Stimulated activated naive CD8-positive, alpha-beta T cell treated with anti-CD3 and anti-CD28 coated beads, Interleukin-15, Interleukin-2, amounts not matched to agents 100 U/mL and 50 U/mL, for 24 hours (primary cell): ENCODE data around the gene CEP55.
"Not testable (repeated sequence)": the region's sequence is repeated elsewhere in the genome, so short reads cannot be mapped to it uniquely, and the experiment has no call there.

ENCODE experiments used
- ATAC-seq: fragments of 150-1000 bp; cut with Tn5 transposase; one replicate; pipeline ENCODE4 v1.10.0; 2021
- DNase-seq: peaks from one replicate; pipeline ENCODE4 v3.0.0; 2021

Gene CEP55

DNA sequence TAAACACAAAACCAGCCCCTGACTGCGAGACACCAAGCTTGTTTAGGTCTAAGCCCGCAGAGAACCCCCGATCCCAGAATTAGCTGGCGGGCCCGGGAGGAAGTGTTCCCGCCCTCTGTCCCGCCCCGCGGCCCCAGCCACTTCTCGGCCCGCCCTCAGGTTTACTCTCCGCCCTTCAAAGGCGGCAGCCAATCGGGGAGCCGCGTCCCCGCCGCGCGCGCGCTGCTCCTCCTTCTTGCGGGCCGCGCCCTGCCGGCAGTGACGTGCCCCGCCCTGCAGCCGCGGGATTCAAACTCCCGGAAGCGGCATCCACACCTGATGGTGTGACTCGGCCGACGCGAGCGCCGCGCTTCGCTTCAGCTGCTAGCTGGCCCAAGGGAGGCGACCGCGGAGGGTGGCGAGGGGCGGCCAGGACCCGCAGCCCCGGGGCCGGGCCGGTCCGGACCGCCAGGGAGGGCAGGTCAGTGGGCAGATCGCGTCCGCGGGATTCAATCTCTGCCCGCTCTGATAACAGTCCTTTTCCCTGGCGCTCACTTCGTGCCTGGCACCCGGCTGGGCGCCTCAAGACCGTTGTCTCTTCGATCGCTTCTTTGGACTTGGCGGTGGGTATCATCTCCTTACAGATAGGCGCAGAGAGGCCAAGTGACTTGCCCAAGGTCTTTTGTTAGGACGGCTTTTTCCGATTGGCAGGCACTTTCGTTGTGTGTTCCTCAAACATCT is at the start of gene CEP55:
CEP55 (plus strand) TSS at position 291 of the 720 bp plus-strand sequence. CDS start 3,440 bp downstream, outside the sequence.
- ATAC-seq = peak; percentile 100
- peak; percentile 96 for DNase-seq

DNA sequence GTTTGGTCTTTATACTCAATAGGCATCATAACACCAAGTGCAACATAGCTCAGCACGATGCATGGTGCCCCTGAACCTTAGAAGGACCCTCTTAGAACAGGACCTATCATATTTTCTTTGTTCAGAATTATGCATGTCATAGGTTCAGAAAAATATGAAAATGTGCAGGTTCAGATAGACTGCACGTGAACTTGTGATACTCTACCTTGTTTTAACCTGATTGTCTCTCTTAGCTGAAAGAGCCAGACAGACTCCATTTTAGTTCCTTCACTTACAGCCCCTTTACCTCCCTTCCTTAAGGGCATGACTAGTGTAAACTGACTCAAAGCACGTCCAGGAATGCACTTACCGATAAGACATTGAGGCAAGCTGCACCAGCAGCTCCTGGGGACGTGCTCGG is 49.4 kb upstream of the CEP55 start:
- ATAC-seq (no peak), DNase-seq (no peak)

DNA sequence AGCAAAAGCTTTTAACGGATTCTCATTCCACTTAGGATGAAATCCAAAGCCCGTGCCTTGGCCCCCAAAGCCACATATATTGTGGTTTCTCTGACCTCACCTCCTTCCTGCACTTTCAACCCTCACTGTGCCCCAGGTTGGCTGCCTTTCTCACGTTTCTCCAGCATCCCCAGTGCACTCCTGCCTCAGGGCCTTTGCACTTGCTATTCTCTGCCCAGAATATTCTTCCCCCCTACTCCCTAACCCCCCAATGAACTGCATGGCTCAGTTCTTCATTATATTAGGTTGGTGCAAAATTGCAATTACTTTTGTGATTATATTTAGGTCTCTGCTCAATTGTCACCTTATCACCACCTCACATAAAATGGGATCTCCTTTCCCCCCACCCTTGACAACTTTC is 48.4 kb upstream of the CEP55 start:
- no peak for DNase-seq
- no peak for ATAC-seq

DNA sequence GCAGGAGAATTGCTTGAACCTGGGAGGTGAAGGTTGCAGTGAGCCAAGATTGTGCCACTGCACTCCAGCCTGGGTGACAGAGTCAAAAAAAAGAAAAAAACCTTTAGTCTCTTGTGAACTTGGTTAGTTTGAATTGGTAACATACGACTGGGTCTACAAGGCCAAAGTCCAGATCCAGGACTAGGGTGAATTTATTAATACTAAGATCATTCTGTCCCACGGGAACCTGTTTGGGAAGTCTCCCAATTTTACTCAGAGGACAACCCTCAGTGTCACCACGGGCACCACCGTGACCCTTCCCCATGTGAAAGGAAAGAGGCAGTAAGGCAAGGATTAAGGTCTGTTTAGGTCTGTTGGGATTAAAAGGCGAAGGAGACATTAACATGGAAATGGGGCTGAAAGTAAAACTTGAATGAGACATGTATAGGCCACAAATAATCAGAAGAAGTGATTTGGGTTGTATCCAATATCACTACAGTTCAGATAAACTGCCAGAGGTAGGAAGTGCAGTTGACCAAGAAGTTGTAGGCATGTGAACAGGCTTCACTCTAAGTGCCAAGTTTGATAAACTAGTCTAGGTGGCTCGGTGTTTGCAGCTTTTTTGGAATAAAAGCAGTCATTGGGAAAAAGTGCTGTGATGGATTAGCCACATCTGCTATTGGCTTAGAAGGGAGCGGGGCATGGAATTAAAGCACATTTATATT is 45.0 kb upstream of the CEP55 start:
- no peak for DNase-seq
- no peak for ATAC-seq

DNA sequence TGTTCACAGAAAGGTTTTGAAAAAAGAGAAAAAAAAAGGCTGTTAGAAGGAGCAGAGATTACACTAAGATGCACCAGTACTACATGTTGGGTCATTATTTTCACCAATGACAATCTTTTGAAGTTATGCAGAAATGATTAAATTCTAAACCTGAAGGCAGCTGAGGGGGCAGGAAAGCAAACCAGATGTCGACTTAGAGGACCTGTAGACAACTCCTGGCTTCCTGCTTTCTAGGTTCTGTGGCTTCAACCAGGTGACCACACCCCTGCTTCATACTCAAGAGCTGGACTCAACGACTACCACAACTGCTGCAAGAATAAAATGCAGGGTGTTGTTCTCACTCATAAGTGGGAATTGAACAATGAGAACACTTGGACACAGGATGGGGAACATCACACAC is 44.3 kb upstream of the CEP55 start:
- DNase-seq (no peak), ATAC-seq (no peak)

DNA sequence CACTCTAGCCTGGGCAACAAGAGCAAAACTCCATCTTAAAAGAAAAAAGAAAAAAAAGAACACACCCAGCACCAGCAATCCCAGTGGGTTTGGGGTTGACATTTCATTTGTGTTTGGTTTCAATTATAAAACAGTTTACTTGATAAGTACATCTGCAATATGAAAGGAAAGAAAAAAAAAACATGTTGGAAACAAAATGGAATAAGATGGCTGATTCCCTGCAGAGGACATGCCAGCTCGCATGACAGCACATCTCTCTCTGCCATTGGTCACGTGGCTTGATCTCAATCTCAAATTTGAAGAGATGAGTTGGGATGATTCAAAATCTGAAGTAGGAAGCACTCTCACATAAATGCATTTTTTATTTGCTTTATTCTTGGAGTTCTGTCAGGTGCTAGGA is 42.3 kb upstream of the CEP55 start:
- ATAC-seq = no peak
- no peak for DNase-seq

DNA sequence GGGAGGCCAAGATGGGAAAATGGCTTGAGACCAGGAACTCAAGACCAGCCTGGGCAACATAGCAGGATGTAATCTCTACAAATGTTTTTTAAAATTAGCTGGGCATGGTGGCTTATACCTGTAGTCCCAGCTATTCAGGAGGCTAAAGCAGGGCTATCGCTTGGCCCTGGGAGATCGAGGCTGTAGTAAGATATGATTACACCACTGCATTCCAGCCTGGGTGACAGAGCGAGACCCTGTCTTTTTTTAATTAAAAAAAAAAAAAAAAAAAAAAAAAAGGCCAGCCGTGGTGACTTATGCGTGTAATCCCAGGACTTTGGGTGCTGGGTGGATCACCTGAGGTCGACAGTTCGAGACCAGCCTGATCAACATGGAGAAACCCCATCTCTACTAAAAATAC is 41.7 kb upstream of the CEP55 start:
- DNase-seq (no peak), ATAC-seq (no peak)

DNA sequence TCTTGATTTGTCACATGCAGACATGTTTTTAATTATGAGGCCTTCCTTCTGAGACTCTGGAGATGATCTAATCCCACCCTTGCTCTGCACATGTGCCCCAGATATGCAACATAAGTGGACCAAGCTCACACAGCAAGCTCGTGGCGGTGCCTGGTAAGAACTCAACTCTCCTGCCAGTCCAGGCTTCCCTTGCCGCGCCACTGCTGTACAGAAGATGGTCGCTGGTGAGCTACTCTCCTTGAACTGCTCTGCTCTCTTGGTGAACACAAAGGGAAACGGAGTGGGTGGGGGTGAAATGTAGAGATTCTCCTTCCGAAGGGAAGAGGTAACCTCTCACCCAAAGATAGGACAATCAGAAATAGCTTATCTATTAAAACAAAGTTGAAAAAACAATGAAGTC is 39.9 kb upstream of the CEP55 start:
- ATAC-seq (no peak), DNase-seq (no peak)

DNA sequence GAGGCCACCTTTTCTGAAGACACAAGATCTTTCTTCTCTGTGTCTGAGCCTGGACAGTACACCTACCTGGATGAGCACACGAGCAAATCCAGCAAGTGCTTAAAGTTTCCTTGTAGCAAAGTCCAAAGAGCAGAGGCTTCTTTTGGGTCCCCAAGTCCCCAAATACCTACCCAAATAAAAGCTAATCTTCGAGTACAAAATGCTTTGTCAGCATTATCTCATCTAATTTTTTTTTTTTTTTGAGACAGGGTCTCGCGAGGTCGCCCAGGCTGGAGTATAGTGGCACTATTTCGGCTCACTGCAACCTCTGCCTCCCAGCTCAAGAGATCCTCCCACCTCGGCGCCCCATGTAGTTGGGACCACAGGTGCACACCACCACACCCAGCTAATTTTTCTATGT is 38.9 kb upstream of the CEP55 start:
- DNase-seq (no peak), ATAC-seq (no peak)

DNA sequence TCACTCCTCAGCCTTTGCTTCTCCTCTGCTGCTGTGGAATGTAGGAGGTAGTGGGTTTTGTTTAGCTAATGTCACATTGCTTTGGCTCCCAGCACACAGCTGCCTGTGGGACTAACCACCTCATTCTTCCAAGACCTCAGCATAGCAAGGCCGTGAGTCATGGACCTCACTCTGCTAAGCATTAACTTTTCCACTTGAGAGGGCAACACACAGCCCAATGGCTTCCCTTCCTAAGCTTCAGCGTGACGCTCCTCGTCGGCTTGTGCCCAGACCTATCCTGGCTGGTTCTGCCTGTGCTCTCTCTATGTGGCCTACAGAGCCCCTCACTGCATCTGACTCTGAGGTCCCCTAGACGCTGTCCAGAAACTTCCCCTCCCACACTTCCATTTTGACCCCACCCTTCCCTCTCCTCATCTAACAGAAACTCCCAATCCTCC is 37.6 kb upstream of the CEP55 start:
- peak; percentile 82 for ATAC-seq
- peak; percentile 19 for DNase-seq

DNA sequence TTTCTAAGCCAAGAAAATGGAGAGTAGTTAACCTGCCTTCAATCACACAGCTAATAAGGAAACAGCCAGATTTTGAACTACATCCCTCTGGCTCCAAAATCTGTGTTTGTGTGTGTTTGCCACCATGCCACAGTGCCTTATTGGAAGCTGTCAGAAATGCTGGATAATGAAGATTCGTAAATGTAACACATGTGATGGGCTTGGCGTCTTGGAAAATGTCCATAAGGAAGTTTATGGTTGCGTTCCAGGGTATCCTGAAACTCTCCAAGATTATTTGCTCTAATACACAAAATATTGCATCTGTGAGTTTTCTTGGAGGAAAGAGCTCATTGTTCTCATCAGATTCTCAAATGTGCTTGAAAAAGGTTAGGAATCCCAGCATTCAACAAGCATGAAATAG is 36.9 kb upstream of the CEP55 start:
- DNase-seq = no peak
- no peak for ATAC-seq

DNA sequence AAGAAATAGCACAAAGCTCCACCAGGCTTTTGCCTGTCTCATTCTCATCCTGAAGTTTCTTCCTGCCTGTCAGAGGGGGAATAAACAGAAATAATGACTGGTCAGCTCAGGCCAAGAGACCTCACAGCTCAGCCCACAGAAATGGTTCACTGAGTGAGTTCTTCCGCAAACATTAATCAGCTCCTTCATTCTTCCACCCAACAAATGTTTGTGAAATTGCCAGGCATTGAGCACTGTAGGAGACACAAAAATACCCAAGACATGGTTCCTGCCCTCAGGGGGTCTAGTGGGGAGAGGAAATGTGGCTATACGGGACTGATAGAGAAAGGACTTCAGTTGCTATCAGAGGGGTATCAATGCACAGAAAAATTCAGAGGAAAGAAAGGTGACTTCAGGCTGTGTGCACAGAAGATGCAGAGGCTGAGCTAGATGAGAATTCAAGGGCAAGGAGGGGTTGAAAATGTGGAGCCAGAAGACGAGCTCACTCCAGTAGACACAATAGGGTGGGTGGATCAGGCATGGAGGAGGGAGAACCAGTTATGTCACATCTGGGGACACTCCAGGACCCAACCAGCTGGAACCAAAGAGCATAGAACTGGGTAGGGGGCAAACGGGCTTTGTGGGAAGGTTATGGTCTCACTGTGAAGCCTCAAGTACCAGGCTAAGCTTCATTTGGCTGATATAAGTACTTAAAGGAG is 35.2 kb upstream of the CEP55 start:
- DNase-seq (no peak), ATAC-seq (no peak)

DNA sequence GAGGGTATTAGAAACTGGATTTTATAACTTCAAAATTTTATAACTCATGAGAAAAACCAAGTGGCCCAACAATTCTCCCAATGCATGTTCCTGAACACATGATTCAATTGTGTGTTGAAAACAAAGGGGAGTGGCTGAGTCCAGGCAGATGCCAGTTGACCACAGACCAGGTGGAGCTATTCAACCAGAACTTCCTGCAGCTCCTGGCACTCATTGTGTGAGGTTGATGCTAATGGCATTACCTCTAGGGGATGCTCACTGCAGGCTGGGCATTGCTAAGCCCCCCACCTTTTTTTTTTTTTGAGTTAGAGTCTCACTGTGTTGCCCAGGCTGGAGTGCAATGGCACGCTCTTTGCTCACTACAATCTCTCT is 34.6 kb upstream of the CEP55 start:
- DNase-seq = no peak
- ATAC-seq = no peak

DNA sequence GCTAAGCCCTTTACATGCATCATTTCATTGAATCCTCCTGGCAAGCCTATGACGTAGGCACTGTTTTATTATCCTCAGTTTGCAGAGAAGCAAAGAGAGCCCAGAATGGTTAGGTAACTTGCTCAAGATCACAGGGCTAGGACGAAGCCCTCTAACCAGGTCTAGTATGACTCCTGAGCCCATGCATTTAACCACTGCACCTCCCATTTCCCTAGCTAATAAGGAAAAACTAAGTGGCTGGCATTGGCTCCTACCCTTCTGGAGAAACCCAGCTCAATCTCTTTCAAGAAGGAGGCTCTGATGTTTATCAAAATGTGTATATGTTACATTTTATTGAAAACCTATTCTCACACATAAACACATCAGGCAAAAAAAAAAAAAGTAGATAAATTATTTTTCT is 34.0 kb upstream of the CEP55 start:
- DNase-seq (no peak), ATAC-seq (no peak)

DNA sequence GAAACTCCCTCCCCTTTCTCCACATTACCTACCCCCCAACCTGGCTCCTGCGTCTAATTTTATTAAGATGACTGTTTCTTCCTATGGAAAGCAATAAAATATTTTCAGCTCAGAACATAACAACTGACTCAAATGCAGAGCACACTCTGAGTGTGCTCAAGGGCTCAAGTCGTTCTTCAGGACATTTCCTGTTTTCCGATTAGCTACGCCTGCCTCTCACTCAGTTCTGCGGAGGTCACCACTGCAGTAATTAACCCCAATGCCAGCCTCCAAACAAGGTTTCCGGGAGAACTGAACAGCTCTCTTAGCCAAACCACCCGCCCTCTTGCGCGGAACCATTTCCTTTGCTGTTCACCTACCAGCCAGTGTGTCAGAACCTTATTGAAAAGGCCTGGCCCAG is 33.5 kb upstream of the CEP55 start:
- peak; percentile 56 for ATAC-seq
- DNase-seq = peak; percentile 8

DNA sequence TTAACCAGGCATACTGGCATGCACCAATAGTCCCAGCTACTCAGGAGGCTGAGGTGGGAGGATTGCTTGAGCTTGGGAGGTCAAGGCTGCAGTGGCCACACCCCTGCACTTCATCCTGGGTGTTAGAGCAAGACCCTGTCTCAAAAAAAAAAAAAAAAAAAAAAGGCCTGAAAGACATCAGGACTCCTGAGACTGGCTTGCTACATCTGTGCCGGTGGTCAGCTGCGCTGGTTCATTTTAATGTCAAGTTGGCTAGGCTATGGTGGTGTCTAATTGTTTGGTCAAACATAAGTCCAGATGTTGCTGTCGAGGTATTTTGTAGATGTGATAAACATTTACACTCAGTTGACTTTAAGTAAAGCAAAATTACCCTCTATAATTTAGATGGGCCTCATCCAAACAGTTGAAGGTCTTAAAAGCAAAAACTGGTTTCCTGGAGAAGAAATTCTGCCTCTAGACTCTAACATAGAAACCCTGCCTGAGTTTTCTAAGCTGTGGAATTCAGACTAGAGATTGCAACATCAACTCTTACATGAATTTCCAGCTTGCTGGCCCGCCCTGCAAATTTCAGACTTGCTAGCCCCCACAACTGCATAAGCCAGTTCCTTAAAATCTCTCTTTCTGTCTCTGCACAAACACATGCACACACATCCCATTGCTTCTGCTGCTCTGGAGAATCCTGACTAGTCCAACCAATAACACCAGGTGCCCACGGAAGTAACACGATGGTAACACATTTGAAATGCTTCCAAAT is 32.5 kb upstream of the CEP55 start:
- DNase-seq (no peak), ATAC-seq (no peak)

DNA sequence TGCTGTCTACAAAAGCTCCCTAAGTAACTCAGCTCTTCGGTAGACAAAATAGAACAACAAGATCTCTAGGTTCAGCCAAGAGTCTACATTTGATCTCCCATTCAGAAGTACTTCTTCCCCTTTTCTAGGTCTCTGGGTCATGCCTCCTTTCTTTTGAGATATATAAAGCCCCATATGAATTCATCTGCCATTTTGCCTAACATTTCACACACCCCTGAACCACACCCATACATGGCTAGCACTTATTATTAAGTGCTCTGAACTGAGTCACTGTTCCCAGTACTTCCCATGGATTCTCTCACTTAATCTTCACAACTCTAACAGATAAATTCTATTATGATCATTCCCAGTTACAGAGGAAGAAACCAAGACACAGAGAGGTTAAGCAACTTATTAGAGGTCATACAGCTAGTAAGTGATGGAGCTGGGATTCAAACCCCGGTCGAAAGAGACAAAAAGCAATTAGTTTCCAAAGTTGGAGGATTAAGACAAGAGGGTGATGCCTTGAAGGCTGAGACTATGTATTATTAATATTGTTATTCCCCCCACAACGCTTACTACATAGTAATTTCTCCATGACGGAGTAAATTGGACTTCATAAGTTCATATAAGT is 31.5 kb upstream of the CEP55 start:
- ATAC-seq (no peak), DNase-seq (no peak)

DNA sequence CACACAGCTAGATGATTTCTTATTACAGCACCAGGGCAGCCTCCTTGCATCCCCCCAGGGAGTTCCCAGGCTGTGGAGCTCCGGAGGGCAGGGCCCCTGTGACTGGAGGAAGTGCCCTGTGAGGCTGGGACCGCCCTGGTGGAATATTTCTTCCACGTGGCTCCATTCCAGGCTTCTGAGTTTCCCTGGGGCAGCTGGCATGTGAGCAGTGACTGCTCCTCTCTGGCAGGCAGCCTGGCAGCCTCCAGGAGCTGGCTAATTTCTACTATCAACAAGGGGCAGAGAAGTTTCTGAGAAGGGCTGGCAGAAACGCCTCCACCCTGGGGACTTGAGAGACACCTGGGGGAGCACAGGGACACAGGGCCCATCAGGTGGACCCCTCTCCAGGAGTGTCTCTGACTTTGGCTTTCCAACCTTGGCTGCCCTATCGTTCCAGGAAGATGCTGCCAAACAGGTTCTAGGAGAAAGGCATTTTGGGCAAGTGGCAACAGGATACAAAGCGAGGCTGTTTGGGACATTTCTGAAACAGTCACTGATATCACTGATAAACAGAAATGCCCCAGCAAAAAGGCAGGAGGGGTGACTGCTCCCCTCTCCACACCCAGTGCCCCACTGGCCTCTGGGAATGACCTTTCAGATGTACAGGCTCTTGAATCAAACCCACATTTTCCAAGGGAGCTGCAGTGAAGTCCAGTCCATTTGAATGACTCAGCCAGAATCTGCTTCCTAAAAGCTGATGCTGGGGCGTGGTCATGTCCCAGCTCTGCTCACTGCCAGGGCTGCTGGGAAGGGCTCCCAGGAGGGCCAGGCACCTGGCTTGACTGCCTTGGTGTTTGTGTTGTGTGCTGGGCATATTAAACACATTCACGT is 30.4 kb upstream of the CEP55 start:
- ATAC-seq (no peak), DNase-seq (no peak)

DNA sequence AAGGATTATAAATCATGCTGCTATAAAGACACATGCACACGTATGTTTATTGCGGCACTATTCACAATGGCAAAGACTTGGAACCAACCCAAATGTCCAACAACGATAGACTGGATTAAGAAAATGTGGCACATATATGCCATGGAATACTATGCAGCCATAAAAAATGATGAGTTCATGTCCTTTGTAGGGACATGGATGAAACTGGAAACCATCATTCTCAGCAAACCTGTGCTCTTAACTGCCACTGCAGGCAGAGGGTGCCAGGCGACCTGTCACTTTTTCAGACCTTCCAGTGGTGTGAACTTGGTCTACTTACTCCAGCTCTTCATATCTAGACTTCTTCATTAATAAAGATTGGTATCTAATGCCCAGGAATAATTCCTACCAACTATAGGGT is 28.8 kb upstream of the CEP55 start:
- ATAC-seq, DNase-seq: not testable (repeated sequence)

DNA sequence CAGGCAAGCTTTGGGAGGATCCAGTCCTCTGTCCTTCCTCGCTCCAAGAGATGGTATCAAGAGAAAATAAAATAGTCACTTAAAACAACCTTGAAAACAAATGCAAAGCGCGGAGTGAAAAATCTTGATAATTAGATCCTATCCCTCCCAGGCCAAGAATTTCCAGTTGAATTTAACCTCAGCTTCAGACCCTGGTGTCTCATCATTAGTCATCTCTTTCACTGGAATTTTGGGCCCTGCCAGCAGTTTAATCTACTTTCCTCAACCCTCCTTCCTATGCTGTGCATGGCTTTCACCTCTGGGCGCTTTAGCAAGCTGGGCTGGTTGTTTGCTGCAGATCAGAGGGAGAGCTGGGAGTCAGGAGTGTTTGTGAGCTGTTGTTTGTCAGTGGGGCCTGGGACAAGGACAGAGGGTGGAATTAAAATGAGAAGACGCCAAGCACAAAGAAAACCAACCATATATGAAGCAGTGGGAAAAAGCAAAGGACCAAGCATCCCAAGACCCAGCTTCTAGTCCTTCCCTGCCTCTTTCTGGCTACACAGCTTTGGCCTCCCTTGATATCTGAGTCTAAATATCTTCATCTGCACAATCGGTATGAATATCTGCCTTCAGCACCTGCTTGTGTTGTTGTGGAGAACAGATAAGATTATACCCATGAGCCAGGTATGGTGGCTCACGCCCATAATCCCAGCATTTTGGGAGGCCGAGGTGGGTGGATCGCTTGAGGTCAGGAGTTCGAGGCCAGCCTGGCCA is 27.8 kb upstream of the CEP55 start:
- DNase-seq (no peak), ATAC-seq (peak; percentile 23)
